Stimulated activated CD4-positive, alpha-beta T cell treated with anti-CD3 and anti-CD28 coated beads, Interleukin-12 subunit alpha, Interleukin-12 subunit beta, amount 100 ng/mL, for 48 hours (primary cell): ENCODE measurements around the gene HSD11B2.

Source experiments
- DNase-seq, 3 donors: peaks; one replicate each; pipeline ENCODE4 v3.0.0-alpha.2; 2020; ENCODE audit warnings: low read depth in 2 of 3, low spot score in 1 of 3

The HSD11B2 gene

GRCh38 chr16:67470359-67470758 lies 39.4 kb downstream of the HSD11B2 start:
- DNase-seq = no peak

GRCh38 chr16:67471758-67472384 lies 41.0 kb downstream of the HSD11B2 start:
- DNase-seq = no peak

GRCh38 chr16:67474551-67475455 lies 43.9 kb downstream of the HSD11B2 start:
- no peak for DNase-seq

- DNase-seq = no peak
Measured at GRCh38 chr16:67477960-67478554, 47.1 kb downstream of the HSD11B2 start.

GRCh38 chr16:67480833-67481560 lies 50.1 kb downstream of the HSD11B2 start, which contains the start of gene ATP6V0D1:
TSS of gene ATP6V0D1 (minus strand) at chr16:67481157. CDS start at chr16:67481086, 71 bp downstream.
- peak; percentile 96 to 99 (median 98) for DNase-seq

- DNase-seq = peak; percentile 39 to 53 (median 45)
Measured at GRCh38 chr16:67481561-67482232, 50.8 kb downstream of the HSD11B2 start.

- DNase-seq = no peak
Measured at GRCh38 chr16:67482233-67482924, 51.5 kb downstream of the HSD11B2 start.

- no peak for DNase-seq
Measured at GRCh38 chr16:67483150-67483549, 52.2 kb downstream of the HSD11B2 start, which contains the start of gene AGRP. TSS of gene AGRP (minus strand) at chr16:67483547. CDS start at chr16:67483398, 149 bp downstream.

GRCh38 chr16:67483731-67484525 lies 53.0 kb downstream of the HSD11B2 start:
- DNase-seq = no peak

- DNase-seq = no peak
Measured at GRCh38 chr16:67486805-67487204, 55.9 kb downstream of the HSD11B2 start.
